Astrocyte of the spinal cord (primary cell): ENCODE results near the gene SLCO3A1.

Source experiments
- DNase-seq: peaks from one replicate; pipeline ENCODE4 v3.0.0; 2011; ENCODE audit warnings: low read depth, low spot score
- H3K4me3 ChIP-seq: 2 replicates; pipeline ENCODE4 v1.5.1; 2011; ENCODE audit warnings: low read depth, mild to moderate bottlenecking, low read length, moderate library complexity
- in situ Hi-C: cut with HindIII; loops from 2 replicates; pipeline ENCODE4 v1.10.0; 2017; ENCODE audit warnings: low sequenced_read_pairs
- TF ChIP-seq, protein P1 (sequence below): IDR thresholded peaks from 2 replicates; pipeline ENCODE4 v1.5.1; 2012; ENCODE audit warnings: low read depth, mild to moderate bottlenecking, low read length, inconsistent platforms

Gene SLCO3A1

DNA sequence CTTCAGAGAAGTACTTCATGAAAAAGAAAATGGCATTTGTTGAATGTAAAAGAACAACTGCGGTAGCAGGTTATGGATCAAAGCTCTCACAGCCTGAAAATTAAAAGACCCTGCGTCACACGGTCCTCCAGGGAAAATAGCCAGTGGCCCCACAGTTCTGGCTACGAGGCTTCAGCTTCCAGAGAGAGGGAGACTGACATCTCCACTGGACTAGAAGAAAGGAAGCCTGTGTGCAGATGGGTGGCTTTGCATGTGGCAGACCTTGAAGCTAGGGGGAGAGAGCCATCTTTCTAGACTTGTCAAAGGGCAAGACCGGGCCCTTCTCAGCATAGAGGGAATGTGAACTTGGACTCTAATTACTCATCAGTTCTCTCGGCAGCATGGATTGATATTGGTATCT, 159.4 kb downstream of the SLCO3A1 start:
- TF ChIP-seq, protein P1, sequence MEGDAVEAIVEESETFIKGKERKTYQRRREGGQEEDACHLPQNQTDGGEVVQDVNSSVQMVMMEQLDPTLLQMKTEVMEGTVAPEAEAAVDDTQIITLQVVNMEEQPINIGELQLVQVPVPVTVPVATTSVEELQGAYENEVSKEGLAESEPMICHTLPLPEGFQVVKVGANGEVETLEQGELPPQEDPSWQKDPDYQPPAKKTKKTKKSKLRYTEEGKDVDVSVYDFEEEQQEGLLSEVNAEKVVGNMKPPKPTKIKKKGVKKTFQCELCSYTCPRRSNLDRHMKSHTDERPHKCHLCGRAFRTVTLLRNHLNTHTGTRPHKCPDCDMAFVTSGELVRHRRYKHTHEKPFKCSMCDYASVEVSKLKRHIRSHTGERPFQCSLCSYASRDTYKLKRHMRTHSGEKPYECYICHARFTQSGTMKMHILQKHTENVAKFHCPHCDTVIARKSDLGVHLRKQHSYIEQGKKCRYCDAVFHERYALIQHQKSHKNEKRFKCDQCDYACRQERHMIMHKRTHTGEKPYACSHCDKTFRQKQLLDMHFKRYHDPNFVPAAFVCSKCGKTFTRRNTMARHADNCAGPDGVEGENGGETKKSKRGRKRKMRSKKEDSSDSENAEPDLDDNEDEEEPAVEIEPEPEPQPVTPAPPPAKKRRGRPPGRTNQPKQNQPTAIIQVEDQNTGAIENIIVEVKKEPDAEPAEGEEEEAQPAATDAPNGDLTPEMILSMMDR, result no peak
- in situ Hi-C loops, result no loop called here
- H3K4me3 ChIP-seq, result no peak overlapping the region
- no peak for DNase-seq

DNA sequence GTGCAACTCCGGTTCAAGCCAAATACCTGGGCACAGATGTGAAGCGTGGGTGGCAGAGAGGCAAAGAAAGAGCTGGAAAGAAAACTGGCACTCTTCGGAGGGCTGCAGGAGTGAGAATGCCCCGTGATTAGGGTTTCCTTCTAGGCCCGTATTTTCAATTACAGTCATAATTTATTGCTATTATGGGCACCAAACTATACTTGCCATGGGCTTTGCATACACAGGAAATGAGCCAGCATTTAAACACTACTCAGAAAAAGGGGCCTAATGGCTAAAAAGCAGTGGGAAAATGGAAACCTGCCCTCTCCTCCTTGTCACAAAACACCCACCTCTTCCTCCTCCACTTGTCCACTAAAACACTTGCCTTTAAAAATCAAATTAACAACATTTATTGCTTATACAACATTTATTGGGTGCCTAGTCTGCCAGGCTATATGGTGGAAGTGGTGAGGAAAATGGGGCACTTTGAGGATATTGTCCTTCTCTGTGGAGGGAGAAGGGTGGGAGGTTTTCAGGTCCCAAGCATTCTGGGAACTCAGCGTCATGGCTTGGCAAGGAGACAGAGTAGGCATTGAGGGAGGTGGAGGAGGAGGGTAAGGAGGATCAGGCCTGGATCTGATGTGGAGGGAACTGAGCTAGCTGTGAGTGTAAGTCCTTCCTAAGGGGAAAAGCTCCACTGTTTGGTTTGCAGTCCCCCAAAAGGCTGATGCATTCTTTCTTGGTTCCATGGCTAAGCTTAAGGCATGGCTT, 160.9 kb downstream of the SLCO3A1 start:
- TF ChIP-seq, protein P1, result no peak
- in situ Hi-C loops, result no loop called here
- no peak overlapping the region for H3K4me3 ChIP-seq
- DNase-seq, result no peak

DNA sequence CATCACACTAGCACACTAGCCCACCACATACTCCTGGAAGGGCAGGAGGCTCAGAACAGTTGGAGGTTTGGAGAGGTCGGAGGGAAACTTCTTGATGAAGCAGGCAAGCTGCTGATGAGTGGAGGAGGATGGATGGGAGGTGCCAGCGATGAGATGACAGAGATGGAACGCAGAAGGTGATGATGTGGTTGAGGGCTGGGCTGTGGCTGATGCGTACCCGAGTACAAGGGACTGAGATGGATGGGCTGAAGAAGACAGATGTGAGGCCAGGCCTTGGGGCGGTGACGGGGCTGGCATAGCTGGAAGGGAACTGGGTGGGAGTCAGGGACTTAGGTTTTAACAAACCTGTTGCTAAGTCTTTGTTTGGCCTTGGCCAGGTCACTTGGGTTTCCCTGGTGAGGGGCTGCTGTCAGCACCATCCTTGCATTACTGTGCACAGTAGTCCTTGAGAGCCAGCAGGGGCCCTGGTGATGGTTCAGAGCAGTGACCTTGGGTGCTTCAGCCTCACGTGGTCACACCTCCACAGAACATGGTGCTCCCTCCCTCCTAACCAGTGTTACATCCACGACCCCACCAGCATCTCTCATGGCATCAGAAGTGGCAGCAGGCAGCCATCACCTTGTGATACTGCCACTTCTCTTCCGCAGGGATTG, 164.5 kb downstream of the SLCO3A1 start:
- TF ChIP-seq, protein P1, result no peak
- no peak for DNase-seq
- no peak overlapping the region for H3K4me3 ChIP-seq
- in situ Hi-C loops, result no loop called here

DNA sequence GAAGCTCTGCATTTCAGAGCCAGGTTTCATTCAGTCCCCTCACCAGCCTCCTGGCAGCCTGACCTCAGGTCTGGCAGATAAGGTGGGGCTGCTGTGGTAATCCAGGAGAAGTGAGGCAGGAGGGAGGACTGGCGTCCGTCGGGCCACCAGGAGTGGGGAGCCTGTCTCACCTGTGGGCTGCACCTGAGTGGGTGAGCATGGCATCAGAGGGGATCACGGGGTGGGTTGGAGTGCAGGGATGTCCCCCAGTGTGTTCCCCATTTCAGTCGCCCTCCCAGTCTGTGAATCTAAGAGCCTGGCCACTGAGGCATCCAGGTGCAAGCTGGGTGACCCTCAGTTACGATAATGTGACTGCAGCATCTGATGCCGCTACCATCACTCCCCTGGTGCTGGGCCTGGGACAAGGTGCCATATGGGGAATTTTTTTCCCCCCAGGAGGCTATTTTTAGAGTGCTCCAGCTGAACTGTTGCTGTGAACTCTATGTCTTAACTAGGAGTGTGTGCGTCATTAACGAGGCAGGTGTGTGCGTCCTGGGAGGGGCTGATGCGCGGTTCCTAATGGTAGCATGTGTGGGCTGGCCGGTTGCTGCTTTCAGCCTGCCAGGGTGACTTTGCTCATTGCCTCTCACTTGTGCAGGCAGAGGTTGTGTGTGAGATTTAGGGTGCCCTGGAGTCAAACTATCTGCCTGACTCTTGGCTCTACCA, 165.2 kb downstream of the SLCO3A1 start:
- no peak for DNase-seq
- in situ Hi-C loops, result no loop called here
- TF ChIP-seq, protein P1, result no peak
- no peak overlapping the region for H3K4me3 ChIP-seq

DNA sequence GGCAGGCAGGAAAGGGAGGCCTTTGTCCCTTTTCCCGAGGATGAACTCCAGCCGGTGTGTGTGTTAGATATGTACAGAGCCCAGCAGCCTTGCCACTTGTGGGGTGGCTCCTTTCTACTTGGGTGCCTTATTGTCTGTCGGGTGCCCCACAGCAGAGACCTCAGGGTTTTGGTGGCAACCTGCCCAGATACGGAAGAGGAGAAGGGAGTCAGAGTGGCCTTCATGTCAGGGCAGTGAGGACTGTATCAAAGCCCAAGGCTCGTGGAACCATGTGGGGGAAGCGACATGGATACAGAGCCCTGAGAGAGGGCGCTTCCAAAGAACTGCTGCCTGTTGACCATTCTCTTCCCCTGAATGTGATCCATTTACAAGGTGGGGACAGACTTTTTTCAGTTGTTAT, 166.2 kb downstream of the SLCO3A1 start:
- no peak for DNase-seq
- in situ Hi-C loops, result no loop called here
- no peak overlapping the region for H3K4me3 ChIP-seq
- TF ChIP-seq, protein P1, result no peak

DNA sequence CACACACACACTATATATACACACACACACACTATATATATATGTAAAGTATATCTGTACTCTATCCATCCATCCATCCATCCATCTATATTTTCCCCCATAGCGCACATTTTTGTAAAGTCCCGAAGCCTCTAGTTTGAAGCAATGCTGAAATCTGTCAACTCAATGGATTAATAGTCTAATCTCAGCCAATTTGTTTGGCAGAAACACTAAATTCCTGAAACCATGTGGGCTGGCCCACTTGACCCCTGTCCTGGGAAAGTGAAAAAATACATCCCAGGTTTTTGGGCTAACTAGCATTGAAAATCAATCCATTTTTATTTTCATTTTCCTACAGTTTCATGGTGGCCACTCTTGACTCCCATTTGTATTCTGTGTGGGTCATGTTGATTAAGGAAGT, 166.7 kb downstream of the SLCO3A1 start:
- TF ChIP-seq, protein P1, result no peak
- H3K4me3 ChIP-seq, result no peak overlapping the region
- in situ Hi-C loops, result no loop called here
- no peak for DNase-seq
